SIG-M5 treated with dmso at 0.1 percent for 504 hours (cell line): ENCODE data around the gene CENPK.
"Not testable (repeated sequence)": the region's sequence is repeated elsewhere in the genome, so short reads cannot be mapped to it uniquely, and the experiment has no call there.

ENCODE experiments used
- DNase-seq: peaks from one replicate; lab custom pipeline; 2025; ENCODE audit not compliant: unreplicated experiment; lab: John Stamatoyannopoulos, UW

CENPK gene

DNA sequence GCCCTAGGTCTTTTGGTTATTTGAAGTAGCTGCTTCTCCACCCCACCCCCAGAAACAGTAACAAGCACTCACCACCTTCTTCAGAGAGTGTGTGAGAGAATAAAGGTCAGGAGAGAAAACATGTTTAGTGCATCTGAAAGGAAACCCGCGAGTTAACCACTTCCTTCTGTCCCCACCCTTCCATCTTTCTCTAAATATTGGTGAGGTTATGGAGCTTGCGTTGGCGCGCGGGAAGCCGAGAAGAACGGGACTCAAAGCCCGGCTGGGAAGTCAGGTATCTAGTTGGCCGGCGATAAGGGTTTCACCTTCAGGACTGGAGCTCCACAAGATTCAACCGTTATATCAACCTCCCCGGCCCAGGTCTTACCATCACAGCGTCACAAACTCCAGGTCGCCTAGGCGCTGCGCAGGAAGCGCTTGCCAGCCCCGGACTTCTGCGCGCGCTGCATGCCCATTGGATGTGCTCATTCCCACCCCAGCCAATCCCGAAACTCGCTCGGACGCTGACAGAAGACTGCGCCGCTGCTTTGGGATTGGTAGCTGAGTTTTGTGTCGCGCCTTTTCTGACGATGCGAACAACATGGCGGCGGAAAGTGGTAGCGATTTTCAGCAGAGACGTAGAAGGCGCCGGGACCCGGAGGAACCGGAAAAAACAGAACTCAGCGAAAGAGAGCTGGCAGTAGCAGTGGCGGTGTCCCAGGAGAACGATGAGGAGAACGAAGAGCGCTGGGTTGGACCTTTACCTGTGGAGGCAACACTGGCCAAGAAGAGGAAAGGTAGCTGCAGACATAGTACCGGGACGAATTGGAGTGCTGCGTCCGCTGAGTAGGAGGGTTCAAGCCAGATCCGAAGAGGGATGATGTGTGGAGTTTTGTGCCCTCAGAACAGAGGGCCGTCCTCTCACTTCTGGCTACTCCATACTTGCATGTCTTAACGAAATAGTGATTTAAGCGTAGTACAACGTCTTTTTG is at the start of gene CENPK, which contains the start of gene PPWD1:
CENPK (minus strand) TSS at position 438 of the 971 bp plus-strand sequence. CDS start 8,261 bp downstream, outside the sequence.
PPWD1 (plus strand) TSS at position 566 of the 971 bp plus-strand sequence; CDS start at position 581, 15 bp downstream.
- DNase-seq, result peak; percentile 97

DNA sequence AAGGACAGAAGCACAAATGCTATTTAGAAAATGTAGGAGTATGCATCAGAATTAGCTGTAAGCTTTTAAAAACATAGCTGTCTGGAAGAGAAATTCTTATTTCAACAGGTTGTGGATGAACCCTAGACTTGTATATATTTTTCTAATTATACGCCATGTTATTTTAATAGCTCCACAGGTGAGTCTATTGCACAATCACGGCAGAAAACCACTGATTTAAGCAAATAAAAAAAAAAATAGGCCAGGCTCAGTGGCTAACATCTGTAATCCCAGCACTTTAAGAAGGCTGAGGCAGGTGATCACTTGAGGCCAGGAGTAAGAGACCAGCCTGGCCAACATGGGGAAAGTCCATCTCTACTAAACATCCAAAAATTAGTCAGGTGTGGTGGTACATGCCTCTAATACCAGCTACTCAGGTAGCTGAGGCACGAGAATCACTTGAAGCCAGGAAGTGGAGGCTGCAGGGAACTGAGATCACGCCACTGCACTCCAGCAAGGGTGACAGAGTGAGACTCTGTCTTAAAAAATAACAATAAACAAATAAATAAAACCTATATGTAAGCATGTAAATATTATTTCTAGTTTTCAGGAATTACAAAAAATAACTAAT is 49.4 kb upstream of the CENPK start:
- DNase-seq, result no peak

GRCh38 chr5:65611524-65611923 is 48.6 kb upstream of the CENPK start:
- no peak for DNase-seq

GRCh38 chr5:65601761-65602160 is 38.8 kb upstream of the CENPK start:
- not testable (repeated sequence) for DNase-seq

- no peak for DNase-seq
Observed at GRCh38 chr5:65588694-65589093, 25.7 kb upstream of the CENPK start.

- DNase-seq, result no peak
Observed at GRCh38 chr5:65577141-65577540, 14.2 kb upstream of the CENPK start.

GRCh38 chr5:65570598-65571226 is 7.7 kb upstream of the CENPK start:
- no peak for DNase-seq

DNA sequence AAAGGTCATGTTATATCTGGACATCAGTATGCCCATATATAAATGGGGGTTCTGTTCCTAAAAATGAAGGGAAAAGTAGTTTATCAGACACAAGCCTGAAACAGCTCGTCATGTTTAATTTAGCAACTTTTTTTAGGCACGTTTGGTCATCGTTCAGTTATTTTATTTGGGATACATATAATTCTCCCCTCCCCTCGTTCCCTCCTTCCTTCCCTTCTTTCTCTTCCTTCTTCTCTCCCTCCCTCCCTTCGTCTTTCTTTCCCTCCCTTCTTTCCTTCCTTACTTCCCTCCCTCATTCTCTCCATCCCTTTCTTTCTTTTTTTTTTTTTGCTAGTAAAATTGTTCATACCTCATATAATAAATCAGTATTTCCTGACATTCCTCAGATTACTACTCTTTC is 3.5 kb upstream of the CENPK start:
- DNase-seq, result no peak

DNA sequence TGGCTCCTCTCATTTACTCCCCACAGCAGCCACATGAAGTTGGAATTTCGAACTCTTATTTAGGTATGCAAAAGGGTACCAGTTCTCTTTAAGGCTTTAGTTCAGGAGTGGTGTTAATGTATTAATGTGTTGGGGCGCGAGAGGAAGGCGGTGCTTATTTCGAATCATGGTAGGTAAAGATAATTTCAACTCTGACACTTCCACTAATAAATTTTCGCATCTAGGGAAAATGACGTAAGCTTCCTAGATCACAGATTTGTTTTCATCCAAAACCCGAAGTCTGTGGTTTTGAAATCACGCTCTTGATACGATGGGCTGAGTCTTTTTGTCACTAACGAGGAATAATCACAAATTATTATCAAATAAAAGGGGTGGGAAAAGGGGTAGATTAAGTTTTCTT is 809 bp upstream of the CENPK start:
- DNase-seq, result no peak

- DNase-seq, result peak; percentile 0
Observed at GRCh38 chr5:65556718-65557117, 6.2 kb downstream of the CENPK start.

GRCh38 chr5:65556181-65556580 is 6.8 kb downstream of the CENPK start:
- DNase-seq, result no peak

- no peak for DNase-seq
Observed at GRCh38 chr5:65555287-65555686, 7.7 kb downstream of the CENPK start.

DNA sequence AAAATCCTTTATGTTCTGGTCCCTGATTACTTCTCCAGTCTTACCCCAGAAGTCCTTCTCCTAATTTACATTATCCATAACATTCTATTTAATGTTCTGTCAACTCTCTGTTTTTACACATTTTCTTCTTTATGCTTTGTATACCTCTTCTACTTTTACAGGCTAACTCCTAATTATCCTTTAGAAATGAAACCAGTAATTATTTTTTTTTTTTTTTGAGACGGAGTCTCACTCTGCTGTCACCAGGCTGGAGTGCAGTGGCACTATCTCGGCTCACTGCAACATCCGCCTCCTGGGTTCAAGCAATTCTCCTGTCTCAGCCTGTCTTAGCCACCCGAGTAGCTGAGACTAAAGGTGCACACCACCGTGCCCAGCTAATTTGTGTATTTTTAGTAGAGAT is 9.0 kb downstream of the CENPK start:
- no peak for DNase-seq

GRCh38 chr5:65548281-65548680 is 14.7 kb downstream of the CENPK start:
- no peak for DNase-seq

DNA sequence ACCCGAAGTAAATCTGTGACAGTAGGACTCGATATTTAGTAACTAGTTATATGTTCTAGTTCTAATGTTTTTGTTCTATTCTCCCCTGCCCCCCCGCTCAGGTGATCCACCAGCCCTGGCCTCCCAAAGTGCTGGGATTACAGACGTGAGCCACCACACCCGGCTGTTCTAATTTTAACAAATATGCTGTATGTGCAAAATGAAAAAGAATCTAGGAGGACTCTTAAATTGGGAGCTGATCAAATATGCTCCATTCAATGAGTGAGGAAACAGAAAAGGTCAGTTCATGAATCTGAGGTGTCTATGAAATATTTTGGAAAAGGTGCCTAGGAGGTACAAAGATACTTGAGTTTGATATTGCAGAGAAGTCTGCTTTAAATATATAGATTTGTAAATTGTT is 16.8 kb downstream of the CENPK start:
- no peak for DNase-seq

DNA sequence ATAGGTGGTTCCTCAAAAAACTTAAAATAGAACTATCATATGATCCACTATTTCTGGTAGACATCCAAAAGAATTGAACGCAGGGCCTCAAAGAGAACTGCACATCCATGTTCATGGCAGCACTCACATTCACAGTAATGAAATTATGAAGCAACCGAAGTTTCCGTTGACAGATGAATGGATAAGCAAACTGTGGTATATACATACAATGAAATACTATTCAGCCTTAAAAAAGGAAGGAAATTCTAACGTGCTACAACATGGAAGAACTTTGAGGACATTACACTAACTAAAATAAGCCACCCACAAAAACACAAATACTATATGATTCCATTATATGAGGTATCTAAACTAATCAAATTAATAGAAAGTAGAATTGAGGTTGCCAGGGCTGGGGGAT is 18.5 kb downstream of the CENPK start:
- no peak for DNase-seq

- DNase-seq, result no peak
Observed at GRCh38 chr5:65539827-65540226, 23.1 kb downstream of the CENPK start.

DNA sequence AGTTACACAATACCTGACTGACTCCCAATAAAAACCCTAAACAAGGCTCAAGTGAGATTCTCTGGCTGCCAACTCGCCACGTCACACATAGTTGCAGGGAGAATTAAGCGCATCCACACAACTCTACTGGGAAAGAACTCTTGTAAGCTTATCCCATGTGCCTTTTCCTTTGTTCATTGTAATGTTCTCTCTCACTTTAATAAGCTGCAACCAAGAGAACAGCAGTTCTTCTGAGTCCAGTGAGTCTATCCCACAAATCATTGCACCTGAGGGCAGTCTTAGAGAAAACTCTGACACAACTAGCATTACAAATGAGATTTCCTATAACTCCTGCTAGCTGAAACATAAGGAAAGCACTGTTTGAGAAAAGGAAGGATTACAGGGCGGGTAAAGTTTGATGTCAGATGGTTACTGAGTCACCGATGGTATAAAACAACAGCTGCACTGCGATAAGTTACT is 27.4 kb downstream of the CENPK start:
- no peak for DNase-seq

DNA sequence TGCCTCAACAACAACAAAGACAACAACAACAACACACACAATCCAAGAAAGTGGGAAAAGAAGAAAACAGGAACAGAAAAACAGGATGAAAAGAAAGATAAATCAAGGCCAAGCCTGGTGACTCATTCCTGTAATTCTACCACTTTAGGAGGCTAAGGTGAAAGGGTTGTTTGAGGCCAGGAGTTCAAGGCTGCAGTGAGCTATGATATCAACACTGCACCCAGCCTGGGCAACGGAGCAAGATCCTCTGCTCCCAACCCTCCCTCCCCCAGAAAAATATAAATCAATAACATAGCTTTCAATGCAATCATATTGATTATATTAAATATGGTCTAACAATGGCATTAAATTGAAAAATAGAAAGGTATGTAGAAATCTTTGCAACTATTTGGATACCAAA is 32.1 kb downstream of the CENPK start:
- DNase-seq, result no peak

- no peak for DNase-seq
Observed at GRCh38 chr5:65525726-65526125, 37.2 kb downstream of the CENPK start.

GRCh38 chr5:65512170-65512937 is 50.6 kb downstream of the CENPK start:
- no peak for DNase-seq
